IPS-NIHi7 (cell line): Measurements from ENCODE around the gene SRD5A1.

Experiments used
- DNase-seq: peaks from one replicate; pipeline ENCODE4 v3.0.0; 2012; ENCODE audit warnings: mixed read lengths; ENCODE audit errors: extremely low spot score

Gene SRD5A1

GRCh38 chr5:6686501-6686900, 53.3 kb downstream of the SRD5A1 start:
- DNase-seq = no peak

GRCh38 chr5:6686915-6687409, 53.7 kb downstream of the SRD5A1 start:
- DNase-seq = peak; percentile 81

GRCh38 chr5:6687505-6687904, 54.3 kb downstream of the SRD5A1 start:
- no peak for DNase-seq

- no peak for DNase-seq
These were observed 59.7 kb downstream of the SRD5A1 start for GRCh38 chr5:6692906-6693305.

GRCh38 chr5:6698696-6699095, 65.5 kb downstream of the SRD5A1 start:
- DNase-seq = no peak

- no peak for DNase-seq
These were observed 66.1 kb downstream of the SRD5A1 start for GRCh38 chr5:6699357-6699756.

- DNase-seq = no peak
These were observed 66.9 kb downstream of the SRD5A1 start for GRCh38 chr5:6700074-6700684.

GRCh38 chr5:6700685-6701355, 67.6 kb downstream of the SRD5A1 start:
- no peak for DNase-seq

GRCh38 chr5:6701491-6701890, 68.3 kb downstream of the SRD5A1 start:
- no peak for DNase-seq

GRCh38 chr5:6702633-6703032, 69.4 kb downstream of the SRD5A1 start:
- no peak for DNase-seq

GRCh38 chr5:6703806-6704205, 70.6 kb downstream of the SRD5A1 start:
- DNase-seq = no peak

- no peak for DNase-seq
These were observed 71.2 kb downstream of the SRD5A1 start for GRCh38 chr5:6704361-6704851.

- no peak for DNase-seq
These were observed 71.8 kb downstream of the SRD5A1 start for GRCh38 chr5:6705088-6705487.

- DNase-seq = no peak
These were observed 72.7 kb downstream of the SRD5A1 start for GRCh38 chr5:6705959-6706358.

GRCh38 chr5:6707852-6708251, 74.6 kb downstream of the SRD5A1 start:
- DNase-seq = no peak

GRCh38 chr5:6708814-6709213, 75.6 kb downstream of the SRD5A1 start:
- no peak for DNase-seq

- DNase-seq = no peak
These were observed 76.8 kb downstream of the SRD5A1 start for GRCh38 chr5:6710070-6710469.

GRCh38 chr5:6710551-6711318, 77.5 kb downstream of the SRD5A1 start:
- DNase-seq = no peak

- DNase-seq = no peak
These were observed 78.3 kb downstream of the SRD5A1 start for GRCh38 chr5:6711409-6712141.

GRCh38 chr5:6712142-6712576, 78.9 kb downstream of the SRD5A1 start:
- DNase-seq = peak; percentile 50

GRCh38 chr5:6712577-6713273, 79.5 kb downstream of the SRD5A1 start:
- peak; percentile 86 for DNase-seq
